ENCODE results near the gene KIAA1671.
"Not testable (repeated sequence)": the region's sequence is repeated elsewhere in the genome, so short reads cannot be mapped to it uniquely, and the experiment has no call there.

KIAA1671 gene

DNA sequence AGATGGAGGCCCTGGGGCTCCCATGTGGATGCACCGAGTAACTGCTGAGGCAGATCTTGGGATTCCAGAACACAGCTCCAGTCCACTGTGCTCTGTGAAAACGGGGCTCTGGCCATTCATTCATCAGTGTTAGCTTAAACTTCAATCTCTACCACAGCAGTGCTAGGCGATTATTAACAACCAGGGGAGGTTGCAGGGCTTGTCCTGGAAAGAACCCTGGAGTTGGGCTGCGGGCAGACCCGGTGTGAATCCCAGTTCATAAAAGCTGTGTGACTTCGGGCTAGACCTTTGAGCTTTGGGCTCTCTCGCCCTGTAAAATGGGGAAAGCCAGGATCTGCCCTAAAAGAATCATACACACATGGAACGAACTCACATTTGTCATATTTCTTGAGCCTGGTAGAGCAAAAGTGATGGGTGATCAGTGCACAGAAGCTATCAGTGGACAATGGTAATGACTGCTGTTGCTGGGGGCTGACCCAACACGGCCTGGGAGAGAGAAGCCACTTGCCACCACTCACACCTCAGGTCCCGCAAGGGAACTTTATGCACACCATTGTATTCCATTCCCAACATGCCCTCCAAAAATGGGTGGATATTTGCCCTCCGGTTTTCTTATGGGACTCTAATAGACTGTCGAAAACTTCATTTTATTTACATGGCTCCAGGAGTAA, 231.6 kb downstream of the KIAA1671 start:
- in situ Hi-C loops (cut with MboI; ENCODE audit: low sequenced_read_pairs) = no loop called here

DNA sequence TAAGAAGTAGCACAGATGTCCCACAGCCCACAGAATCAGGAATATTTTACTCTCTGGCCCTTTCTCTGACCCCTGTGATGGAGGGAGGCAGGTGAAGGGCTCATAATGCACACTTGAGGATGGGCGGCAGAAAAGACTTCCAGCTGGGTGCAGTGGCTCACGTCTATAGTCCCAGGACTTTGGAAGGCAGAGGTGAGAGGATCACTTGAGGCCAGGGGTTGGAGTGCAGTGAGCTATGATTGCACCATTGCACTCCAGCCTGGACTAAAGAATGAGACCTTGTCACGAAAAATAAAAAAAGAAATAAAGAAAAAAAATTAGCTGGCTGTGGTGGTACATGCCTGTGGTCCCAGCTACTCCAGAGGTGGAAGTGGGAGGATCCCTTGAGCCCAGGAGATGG, 233.6 kb downstream of the KIAA1671 start:
- in situ Hi-C loops (cut with MboI; ENCODE audit: low sequenced_read_pairs) = no loop called here

DNA sequence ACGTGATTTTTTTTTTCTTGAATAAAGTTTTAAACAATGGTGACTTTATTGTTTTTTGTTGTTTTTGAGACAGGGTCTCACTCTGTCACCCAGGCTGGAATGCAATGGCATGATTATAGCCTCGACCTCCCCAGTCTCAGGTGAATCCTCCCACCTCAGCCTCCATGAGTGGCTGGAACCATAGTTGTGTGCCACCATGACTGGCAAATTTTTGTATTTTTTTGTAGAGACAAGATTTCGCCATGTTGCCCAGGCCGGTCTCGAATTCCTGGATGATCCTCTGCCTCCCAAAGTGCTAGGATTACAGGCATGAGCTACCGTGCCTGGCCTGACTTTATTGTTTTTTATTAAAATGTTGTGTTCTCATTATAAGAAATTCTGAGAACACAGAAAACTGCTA, 235.0 kb downstream of the KIAA1671 start:
- in situ Hi-C loops (cut with MboI; ENCODE audit: low sequenced_read_pairs) = no loop called here

DNA sequence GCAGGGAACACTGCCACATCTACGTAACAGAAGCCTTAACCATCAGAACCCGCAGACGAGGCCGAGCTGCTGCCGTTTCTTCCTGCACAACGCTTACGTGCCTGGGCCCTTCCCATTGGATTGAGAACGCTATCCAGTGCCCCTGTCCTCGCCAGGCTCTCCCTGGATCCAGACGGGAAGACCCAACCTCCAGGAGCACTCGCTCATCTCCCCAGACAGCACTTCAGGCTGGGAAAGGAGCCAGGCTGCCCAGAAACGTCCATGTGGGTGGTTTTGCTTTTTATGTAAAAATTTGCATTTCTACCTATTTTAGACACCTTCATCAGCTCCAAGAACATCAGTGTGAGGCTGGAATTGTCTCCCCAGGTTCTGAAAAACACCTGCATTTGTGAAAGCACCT, 239.9 kb downstream of the KIAA1671 start:
- in situ Hi-C loops (cut with MboI; ENCODE audit: low sequenced_read_pairs) = no loop called here

DNA sequence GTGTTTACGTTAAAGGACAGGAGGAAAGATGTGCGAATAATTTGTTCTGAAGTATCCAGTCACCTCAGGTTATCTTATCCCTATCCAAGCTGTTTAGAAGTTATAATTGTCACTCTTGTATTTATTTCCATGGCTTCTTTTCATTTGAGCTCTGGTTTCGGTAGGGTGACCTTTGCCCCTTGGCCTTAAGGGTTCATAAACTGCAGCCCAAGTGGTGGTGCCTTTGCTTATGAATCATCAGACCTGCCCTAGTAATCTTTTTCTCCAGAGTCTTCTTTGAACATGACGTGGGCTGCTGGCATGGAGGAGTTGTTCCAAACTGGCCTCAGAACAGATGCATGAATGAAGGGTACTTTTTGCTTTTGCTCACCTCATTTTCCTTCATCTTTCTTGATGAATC, 240.6 kb downstream of the KIAA1671 start:
- in situ Hi-C loops (cut with MboI; ENCODE audit: low sequenced_read_pairs) = no loop called here

DNA sequence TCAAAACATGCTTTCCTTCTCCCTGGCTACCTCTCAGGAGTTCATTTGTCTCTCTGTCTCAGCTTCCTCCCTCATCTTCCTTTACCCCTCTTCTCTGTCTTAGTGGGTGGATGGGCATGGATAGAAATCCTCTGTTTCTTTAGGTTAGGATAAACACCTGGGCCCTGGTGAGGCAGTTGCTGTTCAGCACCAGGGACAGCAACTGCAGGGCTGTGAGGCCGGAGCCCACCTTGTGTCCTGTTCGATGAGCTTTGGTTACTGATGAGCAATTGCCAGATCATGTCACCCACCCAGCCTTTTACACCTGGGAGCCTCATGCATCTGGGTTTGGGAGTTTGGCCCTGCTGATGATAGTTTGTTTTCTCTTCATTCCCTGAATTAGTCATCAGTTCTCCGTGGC, 241.0 kb downstream of the KIAA1671 start:
- in situ Hi-C loops (cut with MboI; ENCODE audit: low sequenced_read_pairs) = no loop called here

DNA sequence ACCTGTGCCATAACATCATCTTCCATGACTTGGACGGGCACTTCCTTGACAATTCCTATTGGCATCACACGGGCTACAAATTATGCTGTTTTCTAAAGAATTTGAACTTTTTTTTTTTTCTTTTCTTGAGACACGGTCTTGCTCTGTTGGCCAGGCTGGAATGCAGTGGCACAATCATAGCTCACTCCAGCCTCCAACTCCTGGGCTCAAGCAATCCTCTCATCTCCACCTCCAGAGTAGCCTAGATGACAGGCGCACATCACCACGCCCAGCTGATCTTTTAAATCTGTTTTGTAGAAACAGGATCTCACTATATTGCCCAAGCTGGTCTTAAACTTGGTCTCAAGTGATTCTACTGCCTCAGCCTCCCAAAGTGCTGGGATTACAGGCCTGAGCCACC, 243.8 kb downstream of the KIAA1671 start:
- in situ Hi-C loops (cut with MboI; ENCODE audit: low sequenced_read_pairs) = no loop called here

DNA sequence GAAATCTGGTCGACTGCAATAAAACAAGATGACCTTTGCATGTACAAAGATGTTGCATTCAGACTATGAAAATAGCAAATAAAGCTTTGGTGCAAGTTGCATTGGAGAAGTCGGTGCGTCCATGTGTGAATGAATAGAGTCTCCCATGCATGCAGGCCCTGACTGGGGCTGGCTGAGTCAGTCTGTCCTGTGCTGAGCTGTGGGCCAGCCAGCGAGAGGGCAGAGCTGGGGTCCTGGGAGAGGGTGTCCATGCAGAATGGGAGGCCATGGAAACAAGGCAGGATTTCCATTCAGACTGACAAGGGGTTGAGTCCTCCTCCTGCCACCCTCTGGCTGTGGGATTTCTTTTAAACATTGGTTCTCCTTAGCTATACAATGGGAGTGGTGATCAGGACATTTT, 244.8 kb downstream of the KIAA1671 start:
- in situ Hi-C loops (cut with MboI; ENCODE audit: low sequenced_read_pairs) = no loop called here

DNA sequence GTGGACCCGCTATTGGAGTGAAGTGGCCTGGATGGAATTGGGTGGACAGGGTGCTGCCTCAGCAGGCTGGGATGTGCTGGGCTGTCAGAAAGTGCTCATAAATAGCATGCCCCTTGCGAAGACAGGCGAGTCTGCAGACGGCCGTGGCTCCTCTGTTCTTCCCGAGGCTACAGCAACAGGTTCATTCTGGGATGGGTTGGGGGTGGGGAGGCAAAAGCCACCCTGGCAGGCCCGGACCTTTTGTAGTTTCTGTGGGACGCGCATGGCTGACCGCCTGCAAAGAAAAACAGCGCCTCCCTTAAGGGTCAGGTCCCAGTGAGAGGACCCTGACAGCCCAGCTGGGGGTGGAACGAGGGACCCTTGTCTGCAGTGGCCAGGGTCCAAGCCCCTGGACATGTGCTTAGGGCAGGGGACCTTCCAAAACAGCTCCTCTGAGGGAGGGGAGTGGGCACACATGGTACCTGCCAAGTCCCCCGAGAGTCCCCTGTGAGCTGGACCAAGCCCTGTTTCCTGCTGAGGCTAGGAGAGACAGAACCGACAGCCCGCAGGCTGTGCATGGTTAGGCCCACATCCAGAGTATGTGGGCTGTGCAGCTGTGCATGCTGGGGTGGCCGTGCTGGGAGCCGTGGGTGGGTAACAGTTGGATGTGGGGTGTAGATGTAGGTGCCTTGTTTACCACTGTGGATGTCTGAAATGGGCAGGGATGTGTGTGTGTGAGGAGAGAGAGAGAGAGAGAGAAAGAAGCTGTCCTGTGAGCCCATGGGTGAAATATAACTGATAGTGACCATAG, 247.4 kb downstream of the KIAA1671 start, which contains the start of gene CRYBB3:
TSS of gene CRYBB3 (plus strand) at position 128 of the 790 bp plus-strand sequence. CDS start 1,539 bp downstream, outside the sequence.
- in situ Hi-C loops (cut with MboI; ENCODE audit: low sequenced_read_pairs) = no loop called here

DNA sequence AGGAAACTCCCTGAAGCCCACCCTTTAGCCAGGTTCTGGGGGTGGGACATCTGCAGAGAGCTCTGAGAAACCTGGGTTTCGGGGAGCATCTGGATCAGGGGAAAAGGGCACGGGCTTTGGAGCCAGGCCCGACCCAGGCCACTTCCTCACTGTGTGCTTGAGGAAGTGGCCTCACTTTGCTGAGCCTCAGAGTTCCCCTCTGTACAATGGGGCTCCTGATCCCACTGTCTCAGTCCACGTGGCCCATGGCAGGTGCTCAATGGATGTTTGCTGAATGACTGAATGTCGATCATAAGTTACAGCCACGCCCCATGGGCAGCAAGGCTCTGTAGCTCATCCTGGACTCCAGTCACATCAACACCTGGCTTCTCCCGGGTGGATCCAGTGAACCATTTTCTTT, 248.5 kb downstream of the KIAA1671 start:
- in situ Hi-C loops (cut with MboI; ENCODE audit: low sequenced_read_pairs) = no loop called here

DNA sequence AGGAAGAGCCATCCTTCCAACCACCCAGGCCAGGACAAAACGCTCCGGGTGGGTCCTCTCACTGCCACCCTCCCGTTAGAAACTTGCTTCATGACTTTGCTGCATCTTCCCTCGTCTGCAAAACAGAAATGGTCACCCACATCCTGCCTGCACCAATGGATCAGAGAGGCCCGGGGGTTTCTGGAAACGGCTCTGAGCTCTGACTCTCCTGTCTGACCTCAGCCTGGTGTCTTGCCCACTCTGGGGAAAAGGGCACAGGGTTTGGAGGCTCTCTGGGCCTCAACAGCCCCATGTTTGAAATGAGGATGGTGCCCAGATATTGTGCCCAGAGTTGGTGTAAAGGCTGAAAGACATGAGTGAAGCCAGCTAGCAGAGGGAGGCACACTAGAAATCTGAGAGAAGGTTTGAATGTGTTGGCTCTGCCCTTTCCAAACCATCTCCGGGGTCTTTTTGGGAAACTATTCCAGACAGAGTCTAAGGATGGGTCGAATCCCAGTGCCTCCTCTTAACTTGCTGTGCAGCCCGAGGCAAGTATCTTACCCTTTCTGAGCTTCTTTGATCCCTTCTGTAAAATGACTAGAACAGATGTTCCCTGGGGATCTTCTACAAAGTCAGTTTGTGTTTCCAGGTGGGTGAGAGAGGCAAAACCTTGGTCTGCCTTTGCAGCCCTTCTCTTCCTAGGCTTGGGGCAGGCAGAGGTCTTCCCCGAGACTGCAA, 249.2 kb downstream of the KIAA1671 start:
- in situ Hi-C loops (cut with MboI; ENCODE audit: low sequenced_read_pairs) = no loop called here

DNA sequence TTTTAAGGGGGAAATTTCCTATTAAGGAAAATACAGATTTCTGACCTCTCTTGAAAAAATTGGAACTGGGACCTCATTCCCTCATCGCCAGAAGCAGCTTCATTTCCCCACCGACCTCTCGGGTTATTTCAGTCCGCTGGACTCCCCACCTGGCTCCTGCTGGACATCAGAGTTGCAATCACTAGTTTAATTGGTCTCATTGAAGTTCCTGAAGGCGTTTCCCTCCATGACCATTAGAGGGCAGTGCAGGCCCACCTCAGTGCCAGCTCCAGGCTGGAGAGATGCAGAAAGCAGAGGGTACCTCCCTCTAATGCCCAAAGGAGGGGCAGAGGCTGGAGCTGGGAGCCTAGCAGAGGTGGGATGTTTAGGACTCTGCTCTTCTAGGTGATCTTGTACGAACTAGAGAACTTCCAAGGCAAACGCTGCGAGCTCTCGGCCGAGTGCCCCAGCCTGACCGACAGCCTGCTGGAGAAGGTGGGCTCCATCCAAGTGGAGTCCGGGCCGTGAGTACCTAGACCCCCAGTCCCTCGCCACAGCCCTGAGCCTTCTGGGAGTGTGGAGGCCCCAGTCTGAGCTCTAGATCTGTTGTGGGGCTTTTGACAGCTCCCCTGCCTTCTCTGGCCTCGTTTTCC, 249.9 kb downstream of the KIAA1671 start:
- in situ Hi-C loops (cut with MboI; ENCODE audit: low sequenced_read_pairs) = no loop called here

DNA sequence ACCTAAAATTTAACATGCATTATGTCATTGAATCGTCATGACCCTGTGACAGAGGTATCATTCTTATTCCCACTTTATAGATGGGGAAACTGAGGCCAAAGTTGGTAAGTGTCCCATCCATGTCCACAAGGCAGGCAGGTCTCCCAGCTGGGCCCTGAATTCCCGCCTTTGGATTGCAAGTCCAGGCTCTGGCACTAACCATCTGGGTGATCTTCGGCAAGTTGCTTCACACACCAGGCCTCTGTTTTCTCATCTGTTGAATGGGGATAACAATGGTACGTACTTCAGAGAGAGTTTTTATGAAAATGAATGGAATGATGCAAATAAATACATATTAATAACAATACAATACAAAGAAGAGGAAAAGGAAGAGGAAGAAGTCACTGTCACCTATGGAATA, 250.6 kb downstream of the KIAA1671 start:
- in situ Hi-C loops (cut with MboI; ENCODE audit: low sequenced_read_pairs) = no loop called here

DNA sequence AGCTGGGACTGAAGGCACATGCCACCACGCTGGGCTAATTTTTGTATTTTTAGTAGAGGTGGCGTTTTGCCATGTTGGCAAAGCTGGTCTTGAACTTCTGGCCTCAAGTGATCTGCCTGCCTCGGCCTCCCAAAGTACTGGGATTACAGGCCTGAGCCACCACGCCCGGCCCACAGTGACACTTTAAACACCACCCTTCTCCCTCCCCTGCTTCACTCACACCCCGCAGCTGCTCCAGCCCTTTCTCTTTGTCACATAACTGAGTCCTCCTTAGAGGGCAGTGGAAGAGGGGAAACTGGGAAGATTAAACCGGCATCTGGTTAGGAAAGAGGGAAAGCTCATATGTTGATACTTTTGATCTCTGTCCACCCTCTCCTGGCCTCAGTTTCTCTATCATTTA, 252.0 kb downstream of the KIAA1671 start:
- in situ Hi-C loops (cut with MboI; ENCODE audit: low sequenced_read_pairs) = not testable (repeated sequence)

DNA sequence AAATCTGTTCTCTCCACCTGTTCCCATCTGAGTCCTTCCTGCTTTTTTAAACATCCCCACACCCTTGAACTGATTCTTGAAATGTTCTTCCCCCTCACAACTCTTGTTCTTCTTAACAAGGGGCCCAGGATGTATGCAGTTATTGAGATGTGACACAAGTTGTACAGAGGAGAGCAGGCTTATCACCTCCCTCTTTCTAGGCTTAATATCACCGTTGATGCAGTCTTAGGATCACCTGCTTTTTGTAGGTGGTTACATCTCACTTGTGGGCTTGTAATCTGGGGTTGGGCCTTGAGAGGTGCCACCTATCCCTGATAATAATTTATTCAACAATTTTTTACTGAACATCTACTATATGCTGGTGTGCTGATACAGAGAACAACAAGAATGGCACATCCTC, 253.3 kb downstream of the KIAA1671 start:
- in situ Hi-C loops (cut with MboI; ENCODE audit: low sequenced_read_pairs) = no loop called here

DNA sequence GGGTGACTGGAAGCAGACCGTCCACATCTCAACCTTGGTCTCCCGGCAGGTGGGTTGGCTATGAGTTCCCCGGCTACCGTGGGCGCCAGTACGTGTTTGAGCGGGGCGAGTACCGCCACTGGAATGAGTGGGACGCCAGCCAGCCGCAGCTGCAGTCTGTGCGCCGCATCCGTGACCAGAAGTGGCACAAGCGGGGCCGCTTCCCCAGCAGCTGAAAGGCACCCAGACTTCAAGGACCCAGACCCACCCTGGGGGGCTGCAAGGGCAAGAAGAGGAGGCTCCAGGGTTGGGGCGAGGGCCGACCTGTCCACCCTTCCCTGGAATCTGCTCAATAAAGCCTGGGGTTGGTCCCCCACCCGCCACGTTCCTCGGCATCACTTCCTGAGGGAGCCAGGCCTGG, 254.5 kb downstream of the KIAA1671 start:
- in situ Hi-C loops (cut with MboI; ENCODE audit: low sequenced_read_pairs) = no loop called here

DNA sequence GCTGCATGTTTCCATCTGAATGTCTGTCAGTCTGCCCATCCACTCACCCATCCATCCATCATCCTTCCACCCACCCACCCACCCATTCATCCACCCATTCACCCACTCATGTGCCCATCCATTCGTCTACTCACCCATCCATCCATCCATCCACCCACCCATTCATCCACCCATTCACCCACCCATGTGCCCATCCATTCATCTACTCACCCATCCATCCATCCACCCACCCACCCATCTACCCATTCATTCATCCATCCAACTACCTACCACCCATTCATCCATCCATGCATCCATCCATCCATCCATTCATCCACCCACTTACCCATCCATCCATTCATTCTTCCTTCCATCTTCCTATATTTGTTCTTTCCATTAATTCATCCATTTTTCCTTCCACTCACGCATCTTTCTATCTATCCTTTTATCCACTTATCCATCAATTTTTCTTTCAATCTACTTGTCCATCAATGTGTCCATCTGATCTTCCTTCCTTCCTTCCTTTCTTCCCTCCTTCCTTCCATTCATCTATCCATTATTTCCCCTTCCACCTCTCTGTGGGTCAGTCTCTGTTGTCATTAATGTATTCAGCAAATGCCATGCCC, 255.1 kb downstream of the KIAA1671 start:
- in situ Hi-C loops (cut with MboI; ENCODE audit: low sequenced_read_pairs) = no loop called here

DNA sequence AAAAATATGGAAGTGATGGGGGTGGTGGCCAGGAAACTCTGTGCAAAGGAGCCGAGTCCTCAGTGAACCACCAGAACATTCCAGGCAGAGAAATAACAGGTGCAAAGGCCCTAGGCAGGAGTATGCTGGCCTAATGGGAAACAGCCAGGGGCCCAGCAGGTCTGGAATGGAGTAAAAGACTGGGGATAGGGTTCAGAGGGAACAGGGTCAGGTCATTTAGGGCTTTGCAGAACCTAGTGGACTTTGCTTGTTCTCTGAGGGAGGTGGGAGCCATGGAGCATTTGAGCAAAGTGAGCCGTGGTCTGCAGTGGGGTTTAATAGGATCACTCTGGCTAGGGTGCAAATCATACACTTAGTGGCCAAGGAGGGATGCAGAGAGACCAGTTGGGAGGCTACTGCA, 255.8 kb downstream of the KIAA1671 start:
- in situ Hi-C loops (cut with MboI; ENCODE audit: low sequenced_read_pairs) = no loop called here

DNA sequence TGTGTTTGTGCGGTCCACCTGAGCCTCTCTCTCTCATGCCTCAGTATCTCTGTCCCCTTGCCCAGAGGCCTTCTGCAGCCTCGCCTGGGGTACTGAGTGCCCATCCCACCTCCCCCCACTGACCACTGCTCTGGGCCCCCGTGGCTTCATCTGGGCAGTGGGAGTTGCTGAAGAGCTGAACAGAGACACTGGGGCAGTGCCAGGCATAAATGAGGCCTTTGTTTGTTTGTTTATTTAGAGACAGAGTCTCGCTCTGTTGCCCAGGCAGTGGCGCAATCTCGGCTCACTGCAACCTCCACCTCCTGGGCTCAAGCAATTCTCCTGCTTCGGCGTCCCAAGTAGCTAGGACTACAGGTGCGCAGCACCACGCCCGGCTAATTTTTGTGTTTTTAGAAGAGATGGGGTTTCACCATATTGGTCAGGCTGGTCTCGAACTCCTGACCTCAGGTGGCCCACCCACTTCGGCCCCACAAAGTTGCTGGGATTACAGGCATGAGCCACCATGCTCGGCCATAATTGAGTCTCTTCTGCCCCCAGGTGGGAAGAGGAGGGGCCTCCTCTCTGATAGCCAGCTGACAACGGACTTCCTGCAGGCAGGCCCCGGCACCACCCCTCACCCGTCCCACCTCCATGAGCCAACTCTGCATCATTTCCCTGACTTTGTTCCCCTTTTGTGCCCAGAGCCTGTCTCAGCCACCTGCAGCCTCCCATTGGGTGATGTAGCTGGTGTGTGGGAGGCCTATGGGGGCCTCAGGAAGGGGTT, 256.4 kb downstream of the KIAA1671 start:
- in situ Hi-C loops (cut with MboI; ENCODE audit: low sequenced_read_pairs) = no loop called here

DNA sequence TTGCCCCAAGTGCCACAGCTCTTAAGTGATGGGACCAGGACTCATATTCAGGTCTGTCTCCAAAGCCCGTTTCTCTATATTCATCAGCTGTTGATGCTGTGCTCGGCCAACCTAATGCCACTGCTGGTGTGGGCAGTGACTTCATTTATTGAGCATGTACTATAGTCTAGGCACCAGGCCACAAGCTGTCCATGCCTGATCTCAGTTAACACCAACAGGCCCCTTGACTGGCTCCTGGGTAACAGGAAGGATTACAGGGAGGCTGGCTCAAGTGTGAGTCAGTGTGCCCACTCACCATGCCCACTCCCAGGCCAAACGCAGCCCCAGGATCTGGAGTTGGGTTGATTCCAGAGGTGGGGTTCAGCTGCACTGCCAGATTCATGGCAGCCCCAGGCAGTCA, 258.3 kb downstream of the KIAA1671 start:
- in situ Hi-C loops (cut with MboI; ENCODE audit: low sequenced_read_pairs) = no loop called here

Measured in hTERT RPE-1 (cell line).